NT2/D1 (cell line): ENCODE measurements around the gene SSX2B.
"Not testable (repeated sequence)": the region's sequence is repeated elsewhere in the genome, so short reads cannot be mapped to it uniquely, and the experiment has no call there.

Experiments used
- DNase-seq: peaks from one replicate; pipeline ENCODE4 v3.0.0-alpha.2; 2011; ENCODE audit warnings: low read depth, low spot score
- H3K27me3 ChIP-seq: 2 replicates; pipeline ENCODE4 v1.6.0; 2011; ENCODE audit warnings: mild to moderate bottlenecking; ENCODE audit not compliant: insufficient read length, insufficient read depth
- H3K36me3 ChIP-seq: 2 replicates; pipeline ENCODE4 v1.6.1; 2011; ENCODE audit warnings: mild to moderate bottlenecking, low read length, mixed read lengths; ENCODE audit not compliant: insufficient read depth, insufficient read length
- H3K4me1 ChIP-seq: 2 replicates; pipeline ENCODE4 v1.5.1; 2011; ENCODE audit not compliant: insufficient read depth, insufficient read length
- H3K4me3 ChIP-seq: 2 replicates; pipeline ENCODE4 v1.5.1; 2011; ENCODE audit warnings: low read depth; ENCODE audit not compliant: insufficient read length
- H3K9ac ChIP-seq: 2 replicates; pipeline ENCODE4 v1.6.0; 2011; ENCODE audit warnings: low read depth; ENCODE audit not compliant: insufficient read length
- H3K9me3 ChIP-seq: 2 replicates; pipeline ENCODE4 v1.5.1; 2011; ENCODE audit warnings: mild to moderate bottlenecking, low read length; ENCODE audit not compliant: insufficient read depth

Gene SSX2B

GRCh38 chrX:52750952-52751351 lies at the start of gene SSX2B:
Gene SSX2B (plus strand): TSS chrX:52751252. CDS start chrX:52752681, 1,429 bp downstream.
- H3K27me3 ChIP-seq, H3K9me3 ChIP-seq, H3K4me3 ChIP-seq, H3K9ac ChIP-seq, H3K4me1 ChIP-seq, H3K36me3 ChIP-seq, DNase-seq: not testable (repeated sequence)

GRCh38 chrX:52707078-52707477 lies 44.0 kb upstream of the SSX2B start, which contains the start of gene SSX2:
Gene SSX2 (minus strand): TSS chrX:52707178. CDS start chrX:52705749, 1,429 bp downstream.
- not testable (repeated sequence) for DNase-seq, H3K27me3 ChIP-seq, H3K9ac ChIP-seq, H3K4me1 ChIP-seq, H3K4me3 ChIP-seq, H3K36me3 ChIP-seq, H3K9me3 ChIP-seq

GRCh38 chrX:52765983-52766382 lies 14.9 kb downstream of the SSX2B start:
- not testable (repeated sequence) for DNase-seq, H3K4me3 ChIP-seq, H3K36me3 ChIP-seq, H3K27me3 ChIP-seq, H3K4me1 ChIP-seq, H3K9me3 ChIP-seq, H3K9ac ChIP-seq

- H3K36me3 ChIP-seq, H3K9ac ChIP-seq, H3K9me3 ChIP-seq, H3K4me3 ChIP-seq, DNase-seq, H3K27me3 ChIP-seq, H3K4me1 ChIP-seq: not testable (repeated sequence)
These were observed 22.5 kb downstream of the SSX2B start for GRCh38 chrX:52773504-52773903.

- H3K9ac ChIP-seq, DNase-seq: not testable (repeated sequence)
These were observed 46.3 kb downstream of the SSX2B start, which contains the start of gene SPANXN5 for GRCh38 chrX:52797327-52797726. Gene SPANXN5 (minus strand): TSS chrX:52797427. CDS start chrX:52797348, 79 bp downstream.

GRCh38 chrX:52804876-52805275 lies 53.8 kb downstream of the SSX2B start:
- H3K4me1 ChIP-seq = not testable (repeated sequence)

More at GRCh38 chrX:52797327-52797726, 46.3 kb downstream of the SSX2B start, which contains the start of gene SPANXN5:
- H3K36me3 ChIP-seq, H3K9me3 ChIP-seq, H3K4me3 ChIP-seq, H3K27me3 ChIP-seq, H3K4me1 ChIP-seq: not testable (repeated sequence)

More at GRCh38 chrX:52804876-52805275, 53.8 kb downstream of the SSX2B start:
- H3K27me3 ChIP-seq, DNase-seq, H3K9ac ChIP-seq, H3K9me3 ChIP-seq, H3K4me3 ChIP-seq, H3K36me3 ChIP-seq: not testable (repeated sequence)
